Measurements from ENCODE around the gene PPP2R2D. TPM values are rescaled to one million over a fixed set of nuclear protein-coding genes. Genes with fewer than 3 reads are reported as not detected.

The PPP2R2D gene
- polyA plus RNA-seq, 1 donor (not counting 4 experiments of a cell fraction or from before 2014, with no cell fraction given): 49.1 TPM

- Histone ChIP-seq H2AFZ (ENCODE audit: control insufficient read depth, low read length) (no peak overlapping the region), H3K27ac (ENCODE audit: control insufficient read depth, insufficient read depth, low read length) (no peak overlapping the region), H3K4me1 (ENCODE audit: control insufficient read depth, extremely low read depth, insufficient read depth, low read length) (no peaks in the 10 kb centered on the region), H3K27me3 (ENCODE audit: control insufficient read depth, extremely low read depth, insufficient read depth, low read length) (peaks cover 12% of the 10 kb centered on the region), H3K9me1 (ENCODE audit: control insufficient read depth, extremely low read depth, insufficient read depth, low read length) (no peaks in the 10 kb centered on the region), H3K9me3 (ENCODE audit: control insufficient read depth, low read depth, low read length) (no peaks in the 10 kb centered on the region), H3K4me3 (ENCODE audit: control insufficient read depth in 2 of 3, extremely low read depth in 1 of 3, insufficient read depth in 2 of 3, low read depth in 1 of 3, low read length in 3 of 3) (no peak overlapping the region), H4K20me1 (ENCODE audit: control insufficient read depth, extremely low read depth, insufficient read depth, low read length) (no peaks in the 10 kb centered on the region), H3K36me3 (ENCODE audit: control insufficient read depth in 2 of 2, extremely low read depth in 1 of 2, insufficient read depth in 2 of 2, low read length in 2 of 2) (no peaks in the 10 kb centered on the region), H3K79me2 (ENCODE audit: control insufficient read depth, insufficient read depth, low read length) (no peaks in the 10 kb centered on the region), H3K9ac (ENCODE audit: control insufficient read depth, extremely low read depth, insufficient read depth, low read length) (no peak overlapping the region), H3K4me2 (ENCODE audit: control insufficient read depth, extremely low read depth, insufficient read depth, low read depth, low read length) (no peak overlapping the region)
- FAIRE-seq: no peak
- no peak for TF ChIP-seq CTCF (optimal IDR thresholded peaks at IDR 0.05 in 1 of 3, IDR thresholded peaks at IDR 0.05 in 1 of 3, conservative IDR thresholded peaks at IDR 0.05 in 1 of 3; ENCODE audit: extremely low read depth in 1 of 3, insufficient read depth in 2 of 3, low read length in 3 of 3)
- no peak for TF ChIP-seq EZH2 (IDR thresholded peaks at IDR 0.05; ENCODE audit: low read length)
- dilution Hi-C loops (cut with MboI; ENCODE audit: extremely low pct_ligation_motif_present, low sequenced_read_pairs): no loop called here
- DNase-seq (ENCODE audit: low read depth, low spot score): no peak
These were observed 34.1 kb upstream of the PPP2R2D start for GRCh38 chr10:131866673-131867072.

GRCh38 chr10:131868436-131868835, 32.4 kb upstream of the PPP2R2D start:
- peaks cover 19% of the 10 kb centered on the region for H3K27me3 ChIP-seq (ENCODE audit: control insufficient read depth, extremely low read depth, insufficient read depth, low read length)
- no peaks in the 10 kb centered on the region for H3K9me1 ChIP-seq (ENCODE audit: control insufficient read depth, extremely low read depth, insufficient read depth, low read length)
- dilution Hi-C loops (cut with MboI; ENCODE audit: extremely low pct_ligation_motif_present, low sequenced_read_pairs): no loop called here
- H3K4me1 ChIP-seq (ENCODE audit: control insufficient read depth, extremely low read depth, insufficient read depth, low read length): no peaks in the 10 kb centered on the region
- no peak overlapping the region for H3K9ac ChIP-seq (ENCODE audit: control insufficient read depth, extremely low read depth, insufficient read depth, low read length)
- no peak overlapping the region for H3K4me2 ChIP-seq (ENCODE audit: control insufficient read depth, extremely low read depth, insufficient read depth, low read depth, low read length)
- H3K27ac ChIP-seq (ENCODE audit: control insufficient read depth, insufficient read depth, low read length): no peak overlapping the region
- DNase-seq (ENCODE audit: low read depth, low spot score) (no peak), FAIRE-seq (no peak)
- no peaks in the 10 kb centered on the region for H4K20me1 ChIP-seq (ENCODE audit: control insufficient read depth, extremely low read depth, insufficient read depth, low read length)
- no peak for TF ChIP-seq EZH2 (IDR thresholded peaks at IDR 0.05; ENCODE audit: low read length)
- TF ChIP-seq CTCF (optimal IDR thresholded peaks at IDR 0.05 in 1 of 3, IDR thresholded peaks at IDR 0.05 in 1 of 3, conservative IDR thresholded peaks at IDR 0.05 in 1 of 3; ENCODE audit: extremely low read depth in 1 of 3, insufficient read depth in 2 of 3, low read length in 3 of 3): no peak
- no peak overlapping the region for H2AFZ ChIP-seq (ENCODE audit: control insufficient read depth, low read length)
- H3K36me3 ChIP-seq (ENCODE audit: control insufficient read depth in 2 of 2, extremely low read depth in 1 of 2, insufficient read depth in 2 of 2, low read length in 2 of 2): no peaks in the 10 kb centered on the region
- H3K79me2 ChIP-seq (ENCODE audit: control insufficient read depth, insufficient read depth, low read length): no peaks in the 10 kb centered on the region
- H3K9me3 ChIP-seq (ENCODE audit: control insufficient read depth, low read depth, low read length): no peaks in the 10 kb centered on the region
- no peak overlapping the region for H3K4me3 ChIP-seq (ENCODE audit: control insufficient read depth in 2 of 3, extremely low read depth in 1 of 3, insufficient read depth in 2 of 3, low read depth in 1 of 3, low read length in 3 of 3)

All from keratinocyte (primary cell).